Measurements from ENCODE around the gene ZBTB7C. TPM values are rescaled to one million over a fixed set of nuclear protein-coding genes. Genes with fewer than 3 reads are reported as not detected.

The ZBTB7C gene
- total RNA-seq, 1 experiment from 2014 or later: not detected

GRCh38 chr18:48310353-48310752 is 98.8 kb downstream of the ZBTB7C start:
- Mint-ChIP-seq H3K4me1 (ENCODE audit: low read depth, unreplicated experiment) (peaks cover 8% of the 10 kb centered on the region), H3K9me3 (ENCODE audit: low read depth, unreplicated experiment) (no peaks in the 10 kb centered on the region), H3K27ac (ENCODE audit: unreplicated experiment) (no peak overlapping the region), H3K27me3 (ENCODE audit: unreplicated experiment) (peaks cover 49% of the 10 kb centered on the region), H3K36me3 (ENCODE audit: insufficient read depth, unreplicated experiment) (peaks cover 6% of the 10 kb centered on the region), H3K4me3 (ENCODE audit: low read depth, unreplicated experiment) (no peak overlapping the region)
- CTCF ChIA-PET: interaction anchor here (0.7 kb wide), 1 partner anchor 58 kb away, joined by 3 read pairs; no protein-coding TSS in a partner anchor
- no peak for DNase-seq
- TF ChIP-seq, protein P1, sequence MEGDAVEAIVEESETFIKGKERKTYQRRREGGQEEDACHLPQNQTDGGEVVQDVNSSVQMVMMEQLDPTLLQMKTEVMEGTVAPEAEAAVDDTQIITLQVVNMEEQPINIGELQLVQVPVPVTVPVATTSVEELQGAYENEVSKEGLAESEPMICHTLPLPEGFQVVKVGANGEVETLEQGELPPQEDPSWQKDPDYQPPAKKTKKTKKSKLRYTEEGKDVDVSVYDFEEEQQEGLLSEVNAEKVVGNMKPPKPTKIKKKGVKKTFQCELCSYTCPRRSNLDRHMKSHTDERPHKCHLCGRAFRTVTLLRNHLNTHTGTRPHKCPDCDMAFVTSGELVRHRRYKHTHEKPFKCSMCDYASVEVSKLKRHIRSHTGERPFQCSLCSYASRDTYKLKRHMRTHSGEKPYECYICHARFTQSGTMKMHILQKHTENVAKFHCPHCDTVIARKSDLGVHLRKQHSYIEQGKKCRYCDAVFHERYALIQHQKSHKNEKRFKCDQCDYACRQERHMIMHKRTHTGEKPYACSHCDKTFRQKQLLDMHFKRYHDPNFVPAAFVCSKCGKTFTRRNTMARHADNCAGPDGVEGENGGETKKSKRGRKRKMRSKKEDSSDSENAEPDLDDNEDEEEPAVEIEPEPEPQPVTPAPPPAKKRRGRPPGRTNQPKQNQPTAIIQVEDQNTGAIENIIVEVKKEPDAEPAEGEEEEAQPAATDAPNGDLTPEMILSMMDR (IDR thresholded peaks at IDR 0.05; ENCODE audit: unreplicated experiment): no peak
- BruUV-seq (replicated peaks): no TSS peak
- intact Hi-C loops (cut with micrococcal nuclease; ENCODE audit: unreplicated experiment): no loop called here

DNA sequence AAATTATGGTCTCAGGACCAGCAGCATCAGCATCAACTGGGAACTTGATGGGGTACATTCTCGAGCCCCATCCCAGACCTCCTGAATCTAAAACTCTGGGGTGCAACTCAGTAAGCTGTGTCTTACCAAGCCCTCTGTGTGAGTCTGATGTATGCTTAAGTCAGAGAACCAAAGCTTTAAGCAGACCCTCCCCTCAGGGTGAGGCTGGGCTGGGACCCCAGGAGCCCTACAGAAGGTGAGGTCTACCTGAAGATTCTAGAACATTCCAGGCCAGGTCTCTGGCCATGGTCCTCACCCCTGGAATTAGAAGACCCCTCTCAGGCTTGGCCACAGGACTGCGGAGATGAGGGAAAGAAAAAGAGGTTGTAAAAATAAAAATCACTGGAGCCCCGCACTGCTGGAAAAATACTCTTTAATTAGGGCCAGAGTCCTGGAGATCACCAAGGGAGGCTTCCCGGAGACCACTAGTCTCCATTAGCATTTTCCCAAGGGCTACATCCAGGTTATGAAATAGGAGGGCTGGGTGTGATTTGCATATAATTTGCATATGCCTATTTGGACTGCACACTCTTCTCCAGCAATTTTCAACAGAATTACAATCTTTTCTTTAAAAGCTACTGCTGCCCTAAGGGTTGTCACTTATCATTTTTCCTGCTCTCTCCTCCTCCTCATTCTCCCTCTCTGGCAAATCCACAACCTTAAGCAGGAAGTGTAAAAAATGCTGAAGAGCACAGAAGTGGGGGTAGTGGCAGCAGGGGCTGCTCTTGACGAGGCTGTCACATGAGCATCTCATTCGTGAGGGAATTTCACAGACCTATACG is 100.2 kb downstream of the ZBTB7C start:
- H3K27me3 Mint-ChIP-seq (ENCODE audit: unreplicated experiment): peaks cover 35% of the 10 kb centered on the region
- no peaks in the 10 kb centered on the region for H3K9me3 Mint-ChIP-seq (ENCODE audit: low read depth, unreplicated experiment)
- CTCF ChIA-PET: no interaction called here
- TF ChIP-seq, protein P1 (IDR thresholded peaks at IDR 0.05; ENCODE audit: unreplicated experiment): no peak
- H3K27ac Mint-ChIP-seq (ENCODE audit: unreplicated experiment): no peak overlapping the region
- H3K4me1 Mint-ChIP-seq (ENCODE audit: low read depth, unreplicated experiment): peaks cover 8% of the 10 kb centered on the region
- BruUV-seq (replicated peaks): no TSS peak
- intact Hi-C loops (cut with micrococcal nuclease; ENCODE audit: unreplicated experiment): no loop called here
- DNase-seq: no peak
- peaks cover 6% of the 10 kb centered on the region for H3K36me3 Mint-ChIP-seq (ENCODE audit: insufficient read depth, unreplicated experiment)
- H3K4me3 Mint-ChIP-seq (ENCODE audit: low read depth, unreplicated experiment): no peak overlapping the region

GRCh38 chr18:48308027-48308635 is 101.1 kb downstream of the ZBTB7C start:
- peaks cover 27% of the 10 kb centered on the region for H3K27me3 Mint-ChIP-seq (ENCODE audit: unreplicated experiment)

DNA sequence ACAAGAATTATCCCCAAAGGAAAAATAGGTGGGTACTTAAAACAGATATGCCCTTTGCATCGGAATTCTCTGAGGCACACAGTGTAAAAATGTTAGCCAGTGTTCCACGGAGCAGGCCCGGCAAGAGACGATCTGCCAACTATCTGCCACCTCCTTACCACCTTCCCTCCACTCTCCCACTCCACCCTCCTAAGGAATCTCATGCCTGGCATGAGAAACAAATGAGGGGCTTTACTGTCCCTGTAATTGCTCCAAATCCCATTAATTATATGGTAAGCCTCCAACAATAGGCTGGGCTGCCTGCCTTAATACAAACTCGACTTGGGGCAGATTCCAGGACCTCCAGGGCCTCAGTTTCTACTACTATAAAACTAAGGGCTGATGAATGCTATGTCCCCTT is 102.3 kb downstream of the ZBTB7C start:
- CTCF ChIA-PET: no interaction called here
- no peak overlapping the region for H3K4me3 Mint-ChIP-seq (ENCODE audit: low read depth, unreplicated experiment)
- no peak overlapping the region for H3K27ac Mint-ChIP-seq (ENCODE audit: unreplicated experiment)
- TF ChIP-seq, protein P1 (IDR thresholded peaks at IDR 0.05; ENCODE audit: unreplicated experiment): no peak
- peaks cover 6% of the 10 kb centered on the region for H3K36me3 Mint-ChIP-seq (ENCODE audit: insufficient read depth, unreplicated experiment)
- peaks cover 8% of the 10 kb centered on the region for H3K4me1 Mint-ChIP-seq (ENCODE audit: low read depth, unreplicated experiment)
- H3K27me3 Mint-ChIP-seq (ENCODE audit: unreplicated experiment): peaks cover 27% of the 10 kb centered on the region
- H3K9me3 Mint-ChIP-seq (ENCODE audit: low read depth, unreplicated experiment): no peaks in the 10 kb centered on the region
- no TSS peak for BruUV-seq (replicated peaks)
- no peak for DNase-seq
- intact Hi-C loops (cut with micrococcal nuclease; ENCODE audit: unreplicated experiment): no loop called here

More at GRCh38 chr18:48308027-48308635, 101.1 kb downstream of the ZBTB7C start:
- CTCF ChIA-PET: no interaction called here
- Mint-ChIP-seq H3K27ac (ENCODE audit: unreplicated experiment) (peak overlapping the region; percentile 27), H3K4me1 (ENCODE audit: low read depth, unreplicated experiment) (peaks cover 8% of the 10 kb centered on the region), H3K9me3 (ENCODE audit: low read depth, unreplicated experiment) (no peaks in the 10 kb centered on the region), H3K4me3 (ENCODE audit: low read depth, unreplicated experiment) (no peak overlapping the region), H3K36me3 (ENCODE audit: insufficient read depth, unreplicated experiment) (peaks cover 6% of the 10 kb centered on the region)
- intact Hi-C loops (cut with micrococcal nuclease; ENCODE audit: unreplicated experiment): no loop called here
- DNase-seq: peak; percentile 68
- BruUV-seq (replicated peaks): no TSS peak
- TF ChIP-seq, protein P1 (IDR thresholded peaks at IDR 0.05; ENCODE audit: unreplicated experiment): no peak

Measured in Calu3 (cell line).